A549 (cell line): ENCODE data around the gene ATP13A2. TPM values are rescaled to one million over a fixed set of nuclear protein-coding genes. Genes with fewer than 3 reads are reported as not detected.

Source experiments
- ATAC-seq, 2 experiments: fragments of 200-7000 bp in 1 of 2; fragments of >200 bp in 1 of 2; cut with Nextera tagmentation in 1 of 2; cut with Tn5 transposase in 1 of 2; 3 replicates each; pipeline versions ENCODE4 v1.8.0 to v1.9.1; 2018 to 2020; ENCODE audit warnings: mild to moderate bottlenecking in 1 of 2, moderate library complexity in 1 of 2
- CTCF ChIA-PET: fragments of 300-600 bp; sonication (Branson Sonifier 250); formaldehyde crosslinking; extraction: SDS; loops from one replicate; lab custom pipeline; 2021; ENCODE audit warnings: antibody characterized with exemption, inconsistent platforms; lab: Yijun Ruan, JAX
- POLR2A ChIA-PET: fragments of 350-600 bp; formaldehyde crosslinking; extraction: SDS; loops from one replicate; lab custom pipeline; 2021; ENCODE audit warnings: antibody characterized with exemption, inconsistent platforms; lab: Yijun Ruan, JAX
- DNase-seq, 2 experiments: peaks; one replicate each; pipeline versions ENCODE4 v3.0.0 to v3.0.0-alpha.2; 2011 to 2016; ENCODE audit warnings: low read depth in 1 of 2, low spot score in 1 of 2
- FAIRE-seq: peaks from 2 replicates; lab custom pipeline; 2011; peaks lifted over from hg19 to GRCh38; lab: Jason Lieb, UNC
- H3K27ac ChIP-seq, 2 experiments: fragments of >200 bp; sonication (Bioruptor Twin); formaldehyde crosslinking; 3 replicates each; pipeline ENCODE4 v1.5.1; 2016 to 2017
- H3K4me1 ChIP-seq: fragments of >200 bp; sonication (Bioruptor Twin); formaldehyde crosslinking; 3 replicates; pipeline ENCODE4 v1.6.1; 2016
- H3K4me2 ChIP-seq: fragments of >200 bp; sonication (Bioruptor Twin); formaldehyde crosslinking; 3 replicates; pipeline ENCODE4 v1.6.1; 2016
- H3K4me3 ChIP-seq: fragments of >200 bp; sonication (Bioruptor Twin); formaldehyde crosslinking; 3 replicates; pipeline ENCODE4 v1.5.1; 2016
- H3K9me3 ChIP-seq: fragments of >200 bp; sonication (Bioruptor Twin); formaldehyde crosslinking; 3 replicates; pipeline ENCODE4 v1.6.1; 2016
- BHLHE40 ChIP-seq: IDR thresholded peaks from 2 replicates; pipeline ENCODE4 v1.6.1; 2012; ENCODE audit warnings: low read depth, low read length, inconsistent platforms
- CBX8 ChIP-seq: fragments of 200-600 bp; sonication (generic); IDR thresholded peaks from 2 replicates; pipeline ENCODE4 v1.6.1; 2016
- CEBPB ChIP-seq, 2 experiments: fragments of >200 bp in 1 of 2; sonication (Bioruptor Twin) in 1 of 2; formaldehyde crosslinking in 1 of 2; IDR thresholded peaks; 2 replicates each; pipeline ENCODE4 v1.6.1; 2012 to 2016
- EHF ChIP-seq: fragments of 250-450 bp; sonication (Bioruptor Pico); IDR thresholded peaks from 2 replicates; pipeline ENCODE4 v1.5.0; 2020; ENCODE audit warnings: mild to moderate bottlenecking
- EHMT2 ChIP-seq: fragments of 200-600 bp; sonication (generic); IDR thresholded peaks from 2 replicates; pipeline ENCODE4 v1.6.1; 2016; ENCODE audit warnings: antibody characterized with exemption, low read depth, mild to moderate bottlenecking, moderate library complexity
- FOXS1 ChIP-seq: fragments of 250-450 bp; sonication (Bioruptor Pico); IDR thresholded peaks from 2 replicates; pipeline ENCODE4 v1.5.0; 2020; ENCODE audit warnings: mild to moderate bottlenecking, moderate library complexity
- GATA3 ChIP-seq: IDR thresholded peaks from 2 replicates; pipeline ENCODE4 v1.6.1; 2012; ENCODE audit warnings: borderline replicate concordance
- HOXA7 ChIP-seq: fragments of 250-450 bp; sonication (Bioruptor Pico); IDR thresholded peaks from 2 replicates; pipeline ENCODE4 v1.5.0; 2020; ENCODE audit warnings: mild to moderate bottlenecking, moderate library complexity
- HOXB5 ChIP-seq: fragments of 250-450 bp; sonication (Bioruptor Pico); IDR thresholded peaks from 2 replicates; pipeline ENCODE4 v1.5.0; 2020; ENCODE audit warnings: mild to moderate bottlenecking, moderate library complexity
- JUNB ChIP-seq: fragments of >200 bp; sonication (Bioruptor Twin); formaldehyde crosslinking; IDR thresholded peaks from 2 replicates; pipeline ENCODE4 v1.6.1; 2016
- KDM1A ChIP-seq: fragments of 200-600 bp; sonication (generic); IDR thresholded peaks from 2 replicates; pipeline ENCODE4 v1.6.1; 2016; ENCODE audit warnings: low read depth, mild to moderate bottlenecking
- KDM5A ChIP-seq: fragments of 200-600 bp; sonication (generic); IDR thresholded peaks from 2 replicates; pipeline ENCODE4 v1.6.1; 2016; ENCODE audit warnings: antibody characterized with exemption, mild to moderate bottlenecking
- MAFK ChIP-seq: fragments of 450-650 bp; IDR thresholded peaks from 2 replicates; pipeline ENCODE4 v1.6.1; 2014; ENCODE audit not compliant: partially characterized antibody
- NFE2L2 ChIP-seq: fragments of 150-350 bp; conservative IDR thresholded peaks from 2 replicates; pipeline ENCODE4 v1.6.1; 2014; ENCODE audit warnings: low read length
- POLR2AphosphoS2 ChIP-seq: conservative IDR thresholded peaks from 2 replicates; pipeline ENCODE4 v1.6.1; 2012; ENCODE audit warnings: low read length, improper control_type of control experiment, inconsistent platforms
- RARB ChIP-seq: fragments of 250-450 bp; sonication (Bioruptor Pico); IDR thresholded peaks from 2 replicates; pipeline ENCODE4 v1.8.0; 2021; ENCODE audit warnings: mild to moderate bottlenecking, moderate library complexity
- RCOR1 ChIP-seq: fragments of 150-350 bp; IDR thresholded peaks from 2 replicates; pipeline ENCODE4 v1.6.1; 2014; ENCODE audit warnings: antibody characterized with exemption, low read length, low read depth
- USF2 ChIP-seq: fragments of 450-650 bp; IDR thresholded peaks from 2 replicates; pipeline ENCODE4 v1.6.1; 2014; ENCODE audit warnings: antibody characterized with exemption
- ZNF302 ChIP-seq: fragments of 250-450 bp; sonication (Bioruptor Pico); IDR thresholded peaks from 2 replicates; pipeline ENCODE4 v1.9.0; 2021; ENCODE audit warnings: inconsistent platforms, mild to moderate bottlenecking, moderate library complexity
- WGBS: methylation state at CpG from one replicate; pipeline ENCODE4 v1.1.6; 2017; ENCODE audit errors: missing lambda C conversion rate; 5-methylcytosine and 5-hydroxymethylcytosine counted together
- polyA plus RNA-seq, 4 experiments: library from polyadenylated mRNA; depleted of rRNA in 3 of 4; stranded (reverse); fragments of >200 nt; fragmentation: RNase III in 1 of 4; extraction: RNeasy Plus Mini Kit Qiagen cat#74134 plus additional on column Dnase treatment in 1 of 4; gene quantifications; 2 replicates in 3 of 4; 3 replicates in 1 of 4; pipeline ENCODE4 v1.2.3, GENCODE V29; 2011 to 2017
- TF ChIP-seq, protein P1 (sequence below): fragments of 200-600 bp; sonication (generic); IDR thresholded peaks from 2 replicates; pipeline ENCODE4 v1.6.1; 2016; ENCODE audit warnings: antibody characterized with exemption, mild to moderate bottlenecking, moderate library complexity
- TF ChIP-seq, protein P2 (sequence below): fragments of 250-450 bp; sonication (Bioruptor Pico); IDR thresholded peaks from 2 replicates; pipeline ENCODE4 v1.5.0; 2021; ENCODE audit warnings: mild to moderate bottlenecking, moderate library complexity, borderline replicate concordance
- TF ChIP-seq, protein P3 (sequence below): IDR thresholded peaks from 2 replicates; pipeline ENCODE4 v1.6.1; 2012
- TF ChIP-seq, protein P4 (sequence below): IDR thresholded peaks from 2 replicates; pipeline ENCODE4 v1.6.1; 2012; ENCODE audit warnings: low read depth, borderline replicate concordance

Gene ATP13A2
- polyA plus RNA-seq, 2 of the 4 experiments (the other 2 are of a cell fraction): 7.9 to 23.1 TPM

- Histone ChIP-seq H3K4me1 (no peaks in the 10 kb centered on the region), H3K4me3 (no peak overlapping the region), H3K27ac (no peak overlapping the region), H3K4me2 (no peak overlapping the region), H3K9me3 (no peaks in the 10 kb centered on the region)
- ATAC-seq (no peak), FAIRE-seq (no peak), DNase-seq (no peak)
- WGBS: 85% methylated on average over 5 of the region's 5 CpGs
- ChIA-PET CTCF (interaction anchor here (1.3 to 3.5 kb wide), 2 partner anchors 17 to 69 kb away, joined by 3 to 15 read pairs; no protein-coding TSS in a partner anchor), POLR2A (interaction anchor here (0.6 kb wide), 1 partner anchor 50 kb away, joined by 4 read pairs; no protein-coding TSS in a partner anchor)
- TF ChIP-seq EHF (CRISPR knock-in tag): no peak
- TF ChIP-seq USF2: no peak
- TF ChIP-seq BHLHE40: no peak
- no peak for TF ChIP-seq KDM5A
- no peak for TF ChIP-seq HOXB5 (CRISPR knock-in tag)
- no peak for TF ChIP-seq CBX8
- no peak for TF ChIP-seq NFE2L2
- no peak for TF ChIP-seq GATA3
- TF ChIP-seq, protein P1, sequence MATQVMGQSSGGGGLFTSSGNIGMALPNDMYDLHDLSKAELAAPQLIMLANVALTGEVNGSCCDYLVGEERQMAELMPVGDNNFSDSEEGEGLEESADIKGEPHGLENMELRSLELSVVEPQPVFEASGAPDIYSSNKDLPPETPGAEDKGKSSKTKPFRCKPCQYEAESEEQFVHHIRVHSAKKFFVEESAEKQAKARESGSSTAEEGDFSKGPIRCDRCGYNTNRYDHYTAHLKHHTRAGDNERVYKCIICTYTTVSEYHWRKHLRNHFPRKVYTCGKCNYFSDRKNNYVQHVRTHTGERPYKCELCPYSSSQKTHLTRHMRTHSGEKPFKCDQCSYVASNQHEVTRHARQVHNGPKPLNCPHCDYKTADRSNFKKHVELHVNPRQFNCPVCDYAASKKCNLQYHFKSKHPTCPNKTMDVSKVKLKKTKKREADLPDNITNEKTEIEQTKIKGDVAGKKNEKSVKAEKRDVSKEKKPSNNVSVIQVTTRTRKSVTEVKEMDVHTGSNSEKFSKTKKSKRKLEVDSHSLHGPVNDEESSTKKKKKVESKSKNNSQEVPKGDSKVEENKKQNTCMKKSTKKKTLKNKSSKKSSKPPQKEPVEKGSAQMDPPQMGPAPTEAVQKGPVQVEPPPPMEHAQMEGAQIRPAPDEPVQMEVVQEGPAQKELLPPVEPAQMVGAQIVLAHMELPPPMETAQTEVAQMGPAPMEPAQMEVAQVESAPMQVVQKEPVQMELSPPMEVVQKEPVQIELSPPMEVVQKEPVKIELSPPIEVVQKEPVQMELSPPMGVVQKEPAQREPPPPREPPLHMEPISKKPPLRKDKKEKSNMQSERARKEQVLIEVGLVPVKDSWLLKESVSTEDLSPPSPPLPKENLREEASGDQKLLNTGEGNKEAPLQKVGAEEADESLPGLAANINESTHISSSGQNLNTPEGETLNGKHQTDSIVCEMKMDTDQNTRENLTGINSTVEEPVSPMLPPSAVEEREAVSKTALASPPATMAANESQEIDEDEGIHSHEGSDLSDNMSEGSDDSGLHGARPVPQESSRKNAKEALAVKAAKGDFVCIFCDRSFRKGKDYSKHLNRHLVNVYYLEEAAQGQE: no peak
- no peak for TF ChIP-seq FOXS1
- no peak for TF ChIP-seq ZNF302 (CRISPR knock-in tag)
- no peak for TF ChIP-seq JUNB
- no peak for TF ChIP-seq RARB (CRISPR knock-in tag)
- TF ChIP-seq RCOR1: no peak
- no peak for TF ChIP-seq MAFK
- no peak for TF ChIP-seq KDM1A
- TF ChIP-seq, protein P2, sequence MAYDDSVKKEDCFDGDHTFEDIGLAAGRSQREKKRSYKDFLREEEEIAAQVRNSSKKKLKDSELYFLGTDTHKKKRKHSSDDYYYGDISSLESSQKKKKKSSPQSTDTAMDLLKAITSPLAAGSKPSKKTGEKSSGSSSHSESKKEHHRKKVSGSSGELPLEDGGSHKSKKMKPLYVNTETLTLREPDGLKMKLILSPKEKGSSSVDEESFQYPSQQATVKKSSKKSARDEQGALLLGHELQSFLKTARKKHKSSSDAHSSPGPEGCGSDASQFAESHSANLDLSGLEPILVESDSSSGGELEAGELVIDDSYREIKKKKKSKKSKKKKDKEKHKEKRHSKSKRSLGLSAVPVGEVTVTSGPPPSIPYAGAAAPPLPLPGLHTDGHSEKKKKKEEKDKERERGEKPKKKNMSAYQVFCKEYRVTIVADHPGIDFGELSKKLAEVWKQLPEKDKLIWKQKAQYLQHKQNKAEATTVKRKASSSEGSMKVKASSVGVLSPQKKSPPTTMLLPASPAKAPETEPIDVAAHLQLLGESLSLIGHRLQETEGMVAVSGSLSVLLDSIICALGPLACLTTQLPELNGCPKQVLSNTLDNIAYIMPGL (CRISPR knock-in tag): no peak
- no peak for TF ChIP-seq POLR2AphosphoS2
- TF ChIP-seq EHMT2: no peak
Observed at GRCh38 chr1:17028662-17029188, 17.0 kb upstream of the ATP13A2 start.

GRCh38 chr1:17027900-17028299, 16.2 kb upstream of the ATP13A2 start:
- no peak overlapping the region for H3K4me2 ChIP-seq
- no peaks in the 10 kb centered on the region for H3K9me3 ChIP-seq
- H3K4me3 ChIP-seq: no peak overlapping the region
- no peaks in the 10 kb centered on the region for H3K4me1 ChIP-seq
- TF ChIP-seq CEBPB (IDR thresholded peaks at IDR 0.05) (no peak), EHF (CRISPR knock-in tag) (no peak), HOXA7 (no peak)
- TF ChIP-seq, protein P3, sequence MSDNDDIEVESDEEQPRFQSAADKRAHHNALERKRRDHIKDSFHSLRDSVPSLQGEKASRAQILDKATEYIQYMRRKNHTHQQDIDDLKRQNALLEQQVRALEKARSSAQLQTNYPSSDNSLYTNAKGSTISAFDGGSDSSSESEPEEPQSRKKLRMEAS: no peak
- TF ChIP-seq, protein P4, sequence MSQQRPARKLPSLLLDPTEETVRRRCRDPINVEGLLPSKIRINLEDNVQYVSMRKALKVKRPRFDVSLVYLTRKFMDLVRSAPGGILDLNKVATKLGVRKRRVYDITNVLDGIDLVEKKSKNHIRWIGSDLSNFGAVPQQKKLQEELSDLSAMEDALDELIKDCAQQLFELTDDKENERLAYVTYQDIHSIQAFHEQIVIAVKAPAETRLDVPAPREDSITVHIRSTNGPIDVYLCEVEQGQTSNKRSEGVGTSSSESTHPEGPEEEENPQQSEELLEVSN: no peak
- ChIA-PET CTCF (interaction anchor here (1.3 to 3.5 kb wide), 3 partner anchors 18 to 76 kb away, joined by 3 to 15 read pairs (median 3); no protein-coding TSS in a partner anchor), POLR2A (no interaction called here)
- 73% methylated on average over 2 of the region's 2 CpGs for WGBS
- no peak for DNase-seq
- no peak for ATAC-seq
- H3K27ac ChIP-seq: no peak overlapping the region
- no peak for FAIRE-seq
